HG02884 (cell line): ENCODE measurements around the gene SMAD6.

ENCODE experiments used
- ATAC-seq: cut with Tn5 transposase; IDR thresholded peaks from one replicate; pipeline ENCODE4 v1.9.1; 2021; ENCODE audit warnings: mild to moderate bottlenecking, moderate library complexity; ENCODE audit not compliant: unreplicated experiment

Gene SMAD6

GRCh38 chr15:66738595-66738994 lies 36.6 kb downstream of the SMAD6 start:
- ATAC-seq = no peak

- no peak for ATAC-seq
Observed at GRCh38 chr15:66739287-66739686, 37.3 kb downstream of the SMAD6 start.

DNA sequence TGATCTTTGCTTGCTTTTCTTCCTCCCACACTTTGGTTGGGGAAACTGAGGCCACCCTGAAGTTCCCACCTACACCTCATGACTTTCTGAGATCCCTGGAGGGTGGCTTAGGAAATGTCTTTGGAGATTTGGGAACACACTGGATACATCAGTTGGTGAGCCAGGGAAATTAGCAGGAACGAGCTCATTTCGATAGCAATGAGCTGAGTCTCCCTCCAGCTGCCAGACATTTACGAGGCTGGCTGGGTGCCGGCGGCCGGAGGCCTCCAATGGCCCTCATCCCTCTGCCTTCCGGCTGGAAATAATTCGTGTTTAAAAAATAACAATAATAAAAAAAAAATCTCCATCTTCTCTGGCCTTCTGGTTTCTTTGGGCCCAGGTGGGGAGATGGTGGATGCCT lies 38.8 kb downstream of the SMAD6 start:
- no peak for ATAC-seq

DNA sequence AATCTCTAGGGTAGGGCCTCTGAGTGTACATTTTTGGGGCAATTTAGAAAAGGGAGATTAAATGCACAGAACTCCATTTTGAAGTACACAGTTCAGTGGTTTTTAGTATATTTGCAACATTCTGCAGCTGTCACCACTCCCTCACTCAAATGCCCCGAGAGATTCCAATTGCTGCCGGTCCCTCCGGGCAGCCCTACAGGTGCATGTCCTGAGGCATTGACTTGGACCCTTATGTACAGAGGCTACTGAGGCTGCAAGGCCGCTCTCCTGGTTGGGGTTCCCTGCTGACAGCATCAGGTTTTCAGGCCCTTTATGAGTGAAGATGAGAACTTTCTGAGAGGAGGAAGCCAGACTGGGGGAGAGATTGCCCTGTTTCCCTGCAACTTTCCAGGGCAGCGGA lies 39.6 kb downstream of the SMAD6 start:
- no peak for ATAC-seq

DNA sequence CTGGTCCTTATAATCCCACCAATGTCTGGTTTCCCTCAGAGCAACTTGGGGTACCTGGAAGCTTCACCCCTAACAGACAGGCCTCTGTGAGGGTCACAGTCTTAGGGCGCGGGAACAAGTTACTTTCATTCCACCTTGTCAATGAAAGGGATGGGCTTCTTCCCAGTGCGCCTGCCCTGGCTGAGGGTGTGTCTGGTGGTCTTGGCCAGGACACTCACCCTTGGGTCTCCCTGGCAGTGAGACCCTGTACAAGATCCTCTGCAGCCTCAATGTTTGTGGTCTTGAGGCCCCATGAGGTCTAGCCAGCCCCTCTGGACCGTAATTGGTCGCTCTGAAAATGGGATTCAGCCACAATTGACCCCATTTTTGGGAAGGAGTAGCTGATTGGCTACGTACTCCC lies 40.2 kb downstream of the SMAD6 start:
- ATAC-seq = no peak

DNA sequence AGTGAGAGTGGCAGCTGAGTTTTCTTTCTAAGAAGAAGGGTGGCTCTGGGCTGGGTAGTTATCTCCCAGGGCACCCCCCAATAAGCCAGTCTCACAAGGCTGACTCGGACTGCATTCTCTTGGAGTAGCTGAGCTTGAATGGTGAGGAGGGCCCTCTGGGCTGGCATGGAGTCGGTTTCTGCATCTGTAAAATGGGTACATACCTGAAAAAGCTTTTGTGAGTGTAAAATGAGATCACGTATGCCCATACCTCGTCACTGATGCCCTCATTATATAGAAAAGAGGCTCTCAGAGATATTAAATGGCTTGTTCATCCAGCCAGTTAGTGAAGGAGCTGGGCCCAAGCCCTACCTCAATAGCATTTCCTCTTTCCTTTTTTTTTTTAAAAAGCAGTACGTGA lies 41.2 kb downstream of the SMAD6 start:
- ATAC-seq = no peak

GRCh38 chr15:66743703-66744536 lies 41.9 kb downstream of the SMAD6 start:
- no peak for ATAC-seq

DNA sequence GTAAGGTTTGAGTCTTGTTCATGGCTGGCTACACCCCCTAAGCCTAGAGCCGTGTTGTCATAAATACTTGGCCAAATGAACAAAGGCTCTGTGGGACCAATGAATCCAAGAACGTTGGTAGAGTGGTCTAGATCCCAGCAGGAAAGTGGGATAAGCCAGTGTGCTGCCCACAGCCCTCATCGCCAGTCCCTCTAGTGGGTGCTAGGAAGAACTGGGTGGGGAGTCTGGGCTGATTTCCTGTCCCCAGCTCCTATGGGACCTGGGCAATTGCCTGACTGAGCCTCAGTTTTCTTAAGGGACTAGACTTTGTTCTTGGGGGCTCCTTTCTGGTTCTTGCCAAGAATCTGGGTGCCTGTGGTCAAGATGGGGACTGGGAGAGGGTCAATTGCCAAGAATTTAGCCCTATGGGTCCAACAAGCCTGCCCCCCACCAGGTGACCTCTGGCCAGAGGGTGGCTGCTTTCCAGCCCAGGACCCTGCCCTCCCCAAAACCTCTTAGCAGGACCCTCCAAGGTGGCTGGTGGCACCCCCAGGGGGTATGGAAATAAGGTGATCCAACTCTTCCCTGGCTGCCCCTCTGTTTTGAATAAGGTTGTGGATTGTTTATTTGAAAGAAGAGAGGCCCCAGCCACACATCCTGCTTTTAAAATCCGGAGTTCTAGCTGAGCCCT lies 42.7 kb downstream of the SMAD6 start:
- ATAC-seq = no peak

GRCh38 chr15:66745530-66746230 lies 43.6 kb downstream of the SMAD6 start:
- ATAC-seq = no peak

GRCh38 chr15:66746231-66746605 lies 44.2 kb downstream of the SMAD6 start:
- no peak for ATAC-seq

DNA sequence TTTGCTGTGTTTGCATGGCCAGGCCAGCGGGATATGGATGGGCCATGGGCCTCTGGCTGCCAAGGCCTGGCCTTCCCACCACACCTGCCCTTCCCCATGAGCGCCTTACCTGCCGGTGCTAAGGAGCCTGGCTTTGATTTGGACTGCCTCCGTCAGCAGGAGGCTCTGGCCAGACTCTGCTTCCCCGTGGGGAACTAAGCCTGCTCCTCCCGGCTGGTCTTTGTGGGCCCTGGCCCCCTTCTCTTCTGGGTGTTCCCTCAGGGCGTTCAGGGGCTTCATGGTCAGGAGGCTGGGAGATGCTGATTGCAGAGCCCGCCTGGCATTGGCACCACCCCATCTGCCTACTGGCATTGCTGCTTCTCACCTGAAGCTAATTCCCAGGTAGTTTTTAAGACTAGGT lies 45.2 kb downstream of the SMAD6 start:
- ATAC-seq = no peak

DNA sequence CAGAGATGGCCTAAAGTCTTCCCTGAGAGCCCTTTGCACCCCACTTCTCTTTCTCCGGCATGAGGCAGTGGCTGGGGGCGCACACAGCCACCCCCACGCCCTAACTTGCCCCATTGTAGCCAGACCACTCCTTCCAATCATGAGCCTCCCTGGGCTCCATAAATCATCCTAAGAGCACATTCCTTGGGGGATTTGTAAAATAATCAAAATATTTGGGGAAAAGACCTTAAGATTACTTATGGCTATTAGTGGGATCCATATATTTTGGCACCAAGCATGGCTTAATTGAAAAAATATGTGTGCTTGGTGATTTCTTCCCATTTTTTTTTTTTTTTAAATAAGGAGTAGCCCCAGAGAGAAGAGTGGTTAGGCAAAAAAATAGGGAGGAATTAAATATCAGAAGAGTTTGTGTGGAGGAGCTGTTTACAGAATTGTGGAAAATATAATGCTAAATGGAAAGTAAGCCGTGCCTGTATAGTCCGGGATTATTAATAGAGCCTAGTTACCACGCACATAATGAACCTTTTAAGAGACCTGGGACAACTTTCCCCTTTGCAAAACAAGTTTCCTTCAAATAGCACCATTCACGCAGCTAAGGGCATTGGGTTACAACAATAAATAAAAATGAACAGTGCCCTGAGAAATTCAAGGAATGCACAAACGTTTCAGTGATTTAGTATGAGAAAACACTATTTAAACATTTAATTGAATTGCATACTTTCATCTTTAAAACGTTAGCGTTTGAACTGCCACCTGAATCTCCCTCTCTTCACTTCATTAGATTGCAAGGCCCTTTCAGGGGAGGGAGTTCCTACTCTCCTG lies 46.1 kb downstream of the SMAD6 start:
- no peak for ATAC-seq

DNA sequence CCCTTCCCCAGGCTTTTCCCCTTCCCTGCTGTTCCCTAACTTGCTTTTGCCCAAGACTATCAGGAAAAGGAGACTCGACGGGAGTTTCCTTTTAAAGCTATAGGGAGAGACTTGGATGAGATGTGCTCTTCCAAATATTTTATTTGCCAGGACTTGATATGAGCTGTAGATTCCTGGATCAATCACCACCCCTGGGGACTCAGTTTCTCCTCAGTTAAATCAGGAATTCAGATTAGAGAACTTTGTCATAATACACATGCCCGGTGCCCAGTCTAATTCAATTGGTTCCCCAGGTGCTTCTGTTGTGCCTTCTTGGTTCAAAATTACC lies 46.6 kb downstream of the SMAD6 start:
- ATAC-seq = no peak

- ATAC-seq = no peak
Observed at GRCh38 chr15:66749841-66750575, 48.0 kb downstream of the SMAD6 start.

- no peak for ATAC-seq
Observed at GRCh38 chr15:66750609-66751008, 48.6 kb downstream of the SMAD6 start.

- ATAC-seq = no peak
Observed at GRCh38 chr15:66751579-66751978, 49.5 kb downstream of the SMAD6 start.

- ATAC-seq = no peak
Observed at GRCh38 chr15:66752078-66752477, 50.0 kb downstream of the SMAD6 start.

GRCh38 chr15:66753687-66754377 lies 51.8 kb downstream of the SMAD6 start:
- ATAC-seq = no peak

- no peak for ATAC-seq
Observed at GRCh38 chr15:66754789-66755188, 52.8 kb downstream of the SMAD6 start.
